ENCODE measurements around the gene DIS3. TPM values are rescaled to one million over a fixed set of nuclear protein-coding genes. Genes with fewer than 3 reads are reported as not detected.
"Not testable (repeated sequence)": the region's sequence is repeated elsewhere in the genome, so short reads cannot be mapped to it uniquely, and the experiment has no call there.

DIS3 gene
- 31.7 TPM for total RNA-seq

- peak; percentile 100 for ATAC-seq
- intact Hi-C loops (cut with DNase I), result no loop called here
- DNase-seq (ENCODE audit: low spot score), result peak; percentile 97
Measured at GRCh38 chr13:72781451-72782439, at the start of gene DIS3, which contains the start of gene PIBF1. Gene DIS3 (minus strand): TSS chr13:72781900. CDS start chr13:72781832, 68 bp downstream. Gene PIBF1 (plus strand): TSS chr13:72782133. CDS start chr13:72783470, 1,337 bp downstream.

GRCh38 chr13:72823724-72824123 lies 42.0 kb upstream of the DIS3 start:
- no peak for ATAC-seq
- no peak for DNase-seq (ENCODE audit: low spot score)
- intact Hi-C loops (cut with DNase I), result no loop called here

- intact Hi-C loops (cut with DNase I), result no loop called here
- DNase-seq (ENCODE audit: low spot score) (no peak), ATAC-seq (no peak)
Measured at GRCh38 chr13:72823081-72823480, 41.4 kb upstream of the DIS3 start.

- no peak for ATAC-seq
- DNase-seq (ENCODE audit: low spot score), result no peak
- intact Hi-C loops (cut with DNase I), result no loop called here
Measured at GRCh38 chr13:72820898-72821279, 39.2 kb upstream of the DIS3 start.

GRCh38 chr13:72820156-72820897 lies 38.6 kb upstream of the DIS3 start:
- no peak for DNase-seq (ENCODE audit: low spot score)
- intact Hi-C loops (cut with DNase I), result no loop called here
- ATAC-seq, result no peak

GRCh38 chr13:72808917-72809500 lies 27.3 kb upstream of the DIS3 start:
- ATAC-seq, result no peak
- intact Hi-C loops (cut with DNase I), result no loop called here
- DNase-seq (ENCODE audit: low spot score), result no peak

GRCh38 chr13:72806514-72806913 lies 24.8 kb upstream of the DIS3 start:
- DNase-seq (ENCODE audit: low spot score); ATAC-seq; intact Hi-C loops (cut with DNase I): not testable (repeated sequence)

GRCh38 chr13:72805676-72806346 lies 24.1 kb upstream of the DIS3 start:
- DNase-seq (ENCODE audit: low spot score) (no peak), ATAC-seq (no peak)
- intact Hi-C loops (cut with DNase I), result no loop called here

GRCh38 chr13:72804301-72804700 lies 22.6 kb upstream of the DIS3 start:
- ATAC-seq (no peak), DNase-seq (ENCODE audit: low spot score) (no peak)
- intact Hi-C loops (cut with DNase I), result no loop called here

GRCh38 chr13:72798817-72799216 lies 17.1 kb upstream of the DIS3 start:
- intact Hi-C loops (cut with DNase I), result no loop called here
- ATAC-seq (no peak), DNase-seq (ENCODE audit: low spot score) (no peak)

GRCh38 chr13:72792640-72793039 lies 10.9 kb upstream of the DIS3 start:
- DNase-seq (ENCODE audit: low spot score) (no peak), ATAC-seq (no peak)
- intact Hi-C loops (cut with DNase I), result no loop called here

GRCh38 chr13:72788831-72789230 lies 7.1 kb upstream of the DIS3 start:
- intact Hi-C loops (cut with DNase I), result no loop called here
- no peak for ATAC-seq
- no peak for DNase-seq (ENCODE audit: low spot score)

GRCh38 chr13:72784679-72785078 lies 3.0 kb upstream of the DIS3 start:
- DNase-seq (ENCODE audit: low spot score); intact Hi-C loops (cut with DNase I); ATAC-seq: not testable (repeated sequence)

- ATAC-seq, result no peak
- DNase-seq (ENCODE audit: low spot score), result no peak
- intact Hi-C loops (cut with DNase I), result no loop called here
Measured at GRCh38 chr13:72782717-72783116, 1.0 kb upstream of the DIS3 start.

GRCh38 chr13:72774019-72774418 lies 7.7 kb downstream of the DIS3 start:
- intact Hi-C loops (cut with DNase I), result no loop called here
- ATAC-seq, result no peak
- no peak for DNase-seq (ENCODE audit: low spot score)

- ATAC-seq (peak; percentile 34), DNase-seq (ENCODE audit: low spot score) (no peak)
- intact Hi-C loops (cut with DNase I), result no loop called here
Measured at GRCh38 chr13:72763411-72763810, 18.3 kb downstream of the DIS3 start.

GRCh38 chr13:72760189-72760588 lies 21.5 kb downstream of the DIS3 start:
- intact Hi-C loops (cut with DNase I), result no loop called here
- no peak for ATAC-seq
- DNase-seq (ENCODE audit: low spot score), result no peak

- ATAC-seq (no peak), DNase-seq (ENCODE audit: low spot score) (no peak)
- intact Hi-C loops (cut with DNase I), result no loop called here
Measured at GRCh38 chr13:72757792-72758535, 23.7 kb downstream of the DIS3 start.

Data from sciatic nerve (tissue), 2 donors.